Stimulated activated CD8-positive, alpha-beta memory T cell treated with anti-CD3 and anti-CD28 coated beads, Interleukin-15, amount 100 ng/mL, for 1 hour (primary cell): Measurements from ENCODE around the gene RIPK4.

Experiments
- DNase-seq: peaks from one replicate; pipeline ENCODE4 v3.0.0-alpha.2; 2020; ENCODE audit warnings: low read depth

Gene RIPK4

DNA sequence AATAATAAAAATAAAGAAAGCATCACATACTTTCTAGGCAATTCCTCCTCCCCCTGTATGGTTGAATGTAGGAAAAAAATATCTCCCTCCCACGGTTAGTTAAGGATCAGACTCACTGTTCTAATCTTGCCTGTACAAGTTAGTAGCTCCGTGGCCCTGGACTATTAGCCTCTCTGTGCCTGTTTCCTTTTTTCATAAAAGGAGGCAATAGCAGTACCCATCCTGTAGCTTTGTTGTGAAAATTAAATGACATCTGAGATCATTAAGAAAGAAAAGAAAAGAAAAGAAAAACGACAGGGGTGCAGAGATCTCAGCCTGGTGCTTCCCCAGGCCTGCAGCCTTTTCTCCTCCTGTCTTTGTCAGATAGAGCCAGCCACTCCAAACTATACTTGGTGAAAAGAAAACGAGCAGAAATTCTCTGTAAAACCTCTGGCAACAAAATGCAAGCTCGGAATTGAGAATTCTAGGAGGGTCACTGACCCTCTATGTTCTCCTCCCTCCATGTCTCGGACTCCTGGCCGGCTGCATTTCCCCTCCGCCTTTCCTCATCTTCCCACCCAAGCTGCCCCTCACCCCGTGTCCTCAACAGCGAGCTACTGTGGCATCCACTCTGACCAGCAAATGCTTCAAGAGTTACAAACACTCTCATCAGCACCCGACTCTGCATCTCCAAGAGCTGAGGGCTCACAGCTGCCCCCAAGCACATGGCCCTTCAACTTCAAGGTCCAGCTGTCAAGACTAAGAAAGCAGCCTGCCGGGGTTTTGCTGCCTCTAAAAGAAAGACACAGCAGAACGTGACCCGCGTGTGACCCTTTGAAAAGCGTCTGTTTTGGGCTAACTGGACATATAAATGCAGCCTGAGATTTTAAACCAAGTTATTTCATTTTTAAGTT, 13.6 kb downstream of the RIPK4 start:
- no peak for DNase-seq

- no peak for DNase-seq
These were observed 14.6 kb downstream of the RIPK4 start for GRCh38 chr21:41752231-41752681.

- no peak for DNase-seq
These were observed 15.2 kb downstream of the RIPK4 start for GRCh38 chr21:41751611-41752011.

DNA sequence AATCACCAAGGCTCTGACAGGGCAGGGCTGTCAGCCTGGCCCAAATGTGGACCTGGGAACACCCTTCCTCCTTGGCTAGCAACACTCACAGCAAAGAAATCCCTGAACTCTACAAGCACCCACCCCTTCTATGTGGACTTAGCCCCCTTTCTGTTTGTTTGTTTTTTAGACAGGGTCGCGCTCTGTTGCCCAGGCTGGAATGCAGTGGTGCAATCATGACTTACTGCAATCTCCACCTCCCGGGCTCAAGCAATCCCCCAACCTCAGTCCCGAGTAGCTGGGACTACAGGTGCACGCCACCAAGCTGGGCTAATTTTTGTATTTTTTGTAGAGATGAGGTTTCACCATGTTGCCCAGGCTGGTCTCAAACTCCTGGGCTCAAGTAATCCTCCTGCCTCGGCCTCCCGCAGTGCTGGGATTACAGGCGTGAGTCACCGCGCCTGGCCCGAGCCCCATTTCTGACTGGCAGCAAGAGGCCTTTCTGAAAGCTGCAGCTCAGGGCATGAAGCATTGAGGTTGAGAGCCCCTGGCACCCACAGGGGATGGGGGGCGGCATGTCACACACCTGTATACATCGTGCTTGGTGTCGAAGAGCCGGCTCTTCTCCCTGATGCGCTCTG, 16.2 kb downstream of the RIPK4 start:
- DNase-seq = no peak

- DNase-seq = no peak
These were observed 16.8 kb downstream of the RIPK4 start for GRCh38 chr21:41750051-41750450.

- DNase-seq = no peak
These were observed 17.6 kb downstream of the RIPK4 start for GRCh38 chr21:41749286-41749685.

- no peak for DNase-seq
These were observed 18.7 kb downstream of the RIPK4 start for GRCh38 chr21:41747943-41748738.

DNA sequence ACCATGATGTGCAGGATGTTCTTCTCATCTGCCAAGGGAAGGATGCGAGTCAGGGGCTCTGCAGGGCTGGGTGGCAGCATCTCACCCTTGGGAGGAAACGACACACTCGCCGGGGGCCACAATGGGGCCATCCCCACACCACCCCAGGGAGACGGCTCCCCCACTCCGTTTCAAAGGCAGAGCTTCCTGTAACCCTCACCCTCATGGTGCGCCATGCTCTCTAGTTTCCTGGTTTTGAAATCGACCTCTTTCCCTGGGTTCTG, 20.2 kb downstream of the RIPK4 start:
- DNase-seq = no peak

- DNase-seq = no peak
These were observed 20.7 kb downstream of the RIPK4 start for GRCh38 chr21:41745971-41746743.

GRCh38 chr21:41745026-41745820, 21.6 kb downstream of the RIPK4 start:
- no peak for DNase-seq

DNA sequence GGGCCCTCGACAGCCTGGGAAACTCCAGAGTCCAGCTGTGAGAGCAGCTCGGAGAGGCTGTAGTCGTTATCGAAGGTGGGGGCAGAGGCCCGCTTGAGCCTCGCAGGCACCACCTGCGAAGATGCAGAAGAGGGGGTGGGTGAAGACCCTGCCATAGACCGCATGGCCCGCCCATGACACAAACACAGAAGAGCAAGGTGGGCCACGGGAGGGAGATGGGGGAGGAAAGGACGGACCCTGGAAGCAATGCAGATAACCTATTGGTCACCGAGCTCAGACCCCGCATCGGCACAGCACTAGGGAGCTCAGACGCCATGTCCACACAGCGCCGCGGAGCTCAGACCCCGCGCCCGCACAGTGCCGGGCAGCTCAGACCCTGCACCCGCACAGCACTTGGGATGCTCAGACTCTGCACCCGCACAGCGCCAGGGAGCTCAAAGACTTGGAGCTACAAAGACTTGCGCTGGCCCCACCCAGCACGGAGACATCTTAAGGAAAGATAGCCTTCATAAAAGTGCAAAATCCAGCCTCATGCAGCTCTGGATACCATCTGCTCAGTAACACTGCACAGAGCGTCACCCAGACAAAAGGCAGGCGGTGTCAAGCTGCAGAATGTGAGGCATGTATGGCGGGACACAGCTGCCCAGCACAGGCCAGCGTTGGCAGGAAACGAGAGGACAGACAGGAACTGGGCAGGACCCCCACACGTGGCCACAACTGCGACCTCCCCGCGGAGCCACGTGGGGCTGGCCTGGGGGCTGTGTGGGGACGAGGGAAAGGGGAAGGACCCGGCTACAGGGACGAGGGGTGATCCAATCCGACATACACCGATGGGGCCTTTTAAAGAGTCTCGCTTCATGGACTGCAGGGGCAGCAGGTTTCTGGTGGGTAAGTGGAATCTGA, 22.6 kb downstream of the RIPK4 start:
- no peak for DNase-seq

- no peak for DNase-seq
These were observed 23.4 kb downstream of the RIPK4 start for GRCh38 chr21:41743321-41744027.

DNA sequence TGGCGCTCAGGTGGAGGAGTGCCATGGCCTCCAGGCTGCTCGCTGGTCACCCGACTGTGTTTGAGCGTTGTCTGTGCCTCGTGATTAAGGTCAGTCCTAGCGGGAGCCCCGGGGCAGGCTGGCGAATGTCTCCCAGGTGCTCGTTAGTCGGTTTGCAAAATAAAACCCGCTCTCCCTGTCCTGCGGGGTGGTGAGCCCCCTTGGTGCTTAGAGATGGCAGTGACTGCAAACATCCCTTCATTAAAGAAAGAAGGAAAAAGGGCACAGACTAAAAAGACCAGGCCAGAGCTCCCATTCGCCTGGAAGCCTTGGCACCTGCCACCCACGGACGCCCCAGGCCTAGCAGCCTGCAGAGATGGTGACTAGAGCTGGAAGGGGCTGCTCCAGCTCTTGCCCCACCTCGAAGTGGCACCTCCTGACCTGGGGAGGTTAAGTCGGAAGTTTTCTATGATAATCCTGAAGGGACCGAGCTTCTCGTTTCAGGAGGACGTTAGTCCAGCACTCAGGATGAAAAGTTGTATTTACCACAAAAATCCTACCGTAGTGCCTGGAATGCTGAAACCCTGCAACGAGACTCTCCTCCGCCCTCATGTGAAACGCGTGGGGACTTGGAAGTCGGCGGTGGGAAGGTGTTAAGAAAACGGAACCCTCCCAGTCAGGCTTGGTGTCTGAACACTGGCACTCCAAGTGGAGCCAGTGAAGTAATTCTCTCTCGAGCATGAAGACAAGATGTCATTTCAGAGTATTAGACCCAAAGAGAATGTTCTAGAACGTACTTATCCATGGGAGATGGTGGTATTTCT, 24.6 kb downstream of the RIPK4 start:
- DNase-seq = no peak

DNA sequence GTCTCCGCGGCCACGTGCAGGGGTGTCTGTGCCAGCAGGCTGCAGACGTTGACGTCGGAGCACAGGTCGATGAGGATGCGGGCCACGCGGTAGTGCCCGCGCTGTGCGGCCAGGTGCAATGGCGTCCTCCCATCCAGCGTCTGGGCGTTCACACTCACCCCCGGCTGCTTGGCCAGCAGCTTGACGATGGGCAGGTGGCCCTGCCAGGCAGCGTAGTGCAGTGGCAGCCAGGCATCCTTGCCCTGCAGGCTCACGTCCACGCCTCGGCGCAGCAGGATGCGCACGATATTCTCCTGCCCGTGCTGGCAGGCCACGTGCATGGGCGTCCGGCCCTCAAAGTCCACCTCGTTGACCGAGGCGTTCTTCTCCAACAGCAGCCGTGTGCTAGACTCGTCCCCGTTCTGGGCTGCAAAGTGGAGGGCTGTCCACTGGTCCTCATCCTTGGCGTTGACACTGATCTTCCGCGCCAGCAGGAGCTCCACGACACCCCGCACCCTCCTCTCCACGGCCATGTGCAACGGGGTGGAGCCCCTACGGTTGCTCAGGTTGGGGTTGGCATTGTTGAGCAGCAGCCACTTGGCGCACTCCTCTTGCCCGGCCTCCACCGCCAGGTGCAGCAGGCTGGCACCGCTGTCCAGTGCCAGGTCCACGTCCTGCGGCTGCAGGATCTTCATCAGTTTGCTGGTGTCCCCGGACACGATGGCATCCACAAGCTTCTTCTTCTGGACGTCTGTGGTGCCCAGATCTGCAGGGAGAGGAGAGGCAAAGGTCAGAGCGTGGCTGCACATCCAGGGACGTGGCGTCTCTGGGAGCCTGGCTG, 25.4 kb downstream of the RIPK4 start:
- DNase-seq = no peak

GRCh38 chr21:41740604-41741252, 26.1 kb downstream of the RIPK4 start:
- no peak for DNase-seq

DNA sequence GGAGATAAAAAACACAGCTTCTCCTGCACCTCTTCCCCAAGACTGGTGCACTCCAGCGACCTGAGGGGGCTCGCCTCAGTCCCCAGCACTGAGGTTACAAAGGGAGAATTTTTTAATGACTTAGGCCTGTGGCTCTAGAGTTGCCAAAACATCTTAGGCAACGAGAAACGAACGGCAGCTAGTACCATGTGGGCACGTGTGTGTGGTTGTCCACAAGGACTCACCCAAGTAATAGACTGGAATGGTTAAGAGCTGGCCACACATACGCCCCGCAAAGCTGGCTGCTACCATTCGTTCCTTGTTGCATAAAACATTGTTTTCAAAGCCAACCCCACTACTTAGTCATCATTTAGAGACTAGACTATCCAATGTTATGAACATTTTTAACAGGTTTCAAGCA, 26.9 kb downstream of the RIPK4 start:
- DNase-seq = no peak

DNA sequence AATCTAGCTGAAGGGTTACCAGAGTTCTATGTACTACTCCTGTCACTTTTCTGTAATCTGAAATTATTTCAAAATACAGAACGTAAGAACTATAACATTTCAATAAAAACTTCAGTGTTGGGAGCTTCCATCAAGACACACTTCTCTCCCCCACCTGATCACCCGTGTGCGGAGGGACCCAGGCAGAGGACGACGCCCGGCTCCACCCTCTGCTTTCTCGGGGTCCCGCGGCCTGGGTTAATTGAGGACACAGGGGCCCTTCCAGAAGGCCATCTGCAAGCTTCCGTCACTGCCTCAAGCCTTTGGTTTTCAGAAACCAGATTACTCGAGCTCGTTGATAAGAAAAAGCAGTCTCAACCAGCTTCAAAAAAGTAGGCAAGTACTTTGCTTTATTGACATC, 27.8 kb downstream of the RIPK4 start:
- DNase-seq = no peak
